Transverse colon (tissue), 4 donors: ENCODE data around the gene PJA2. TPM values are rescaled to one million over a fixed set of nuclear protein-coding genes. Genes with fewer than 3 reads are reported as not detected.

Experiments
- DNase-seq: peaks from one replicate; pipeline ENCODE4 v3.0.0-alpha.2; 2019
- H3K27ac ChIP-seq, 4 donors: fragments of 200-600 bp; sonication (generic); 2 replicates each; pipeline ENCODE4 v1.5.1; 2016 to 2018; ENCODE audit warnings: inconsistent platforms in 4 of 4
- H3K27me3 ChIP-seq: fragments of 200-600 bp; sonication (generic); 2 replicates; pipeline ENCODE4 v1.5.1; 2017; ENCODE audit warnings: inconsistent platforms
- H3K36me3 ChIP-seq, 4 donors: fragments of 200-600 bp; sonication (generic); 2 replicates each; pipeline ENCODE4 v1.5.1; 2017 to 2019; ENCODE audit warnings: inconsistent platforms in 4 of 4
- H3K4me1 ChIP-seq, 4 donors: fragments of 200-600 bp; sonication (generic); 2 replicates each; pipeline ENCODE4 v1.5.1; 2017 to 2020; ENCODE audit warnings: inconsistent platforms in 4 of 4
- H3K4me3 ChIP-seq, 4 donors: fragments of 200-600 bp; sonication (generic); 1 replicate in 1 of 4; 2 replicates in 3 of 4; pipeline versions ENCODE4 v1.5.1 to v1.6.1; 2017 to 2019; ENCODE audit warnings: inconsistent platforms in 4 of 4
- H3K9me3 ChIP-seq, 2 donors: fragments of 200-600 bp; sonication (generic); 2 replicates each; pipeline ENCODE4 v1.5.1; 2017 to 2019; ENCODE audit warnings: inconsistent platforms in 2 of 2
- EP300 ChIP-seq: sonication (generic); formaldehyde crosslinking; IDR thresholded peaks from one replicate; pipeline ENCODE4 v1.6.1; 2017; ENCODE audit warnings: antibody characterized with exemption, low read depth
- POLR2A ChIP-seq: fragments of 450-650 bp; IDR thresholded peaks from one replicate; pipeline ENCODE4 v1.6.1; 2016; ENCODE audit warnings: antibody characterized with exemption, mild to moderate bottlenecking, moderate library complexity
- POLR2AphosphoS5 ChIP-seq, 3 donors: sonication (generic); formaldehyde crosslinking; IDR thresholded peaks; one replicate each; pipeline ENCODE4 v1.6.1; 2016; ENCODE audit warnings: antibody characterized with exemption in 3 of 3
- WGBS, 2 donors: methylation state at CpG; one replicate each; pipeline ENCODE4 v1.1.5; 2018; ENCODE audit warnings: low coverage in 1 of 2; 5-methylcytosine and 5-hydroxymethylcytosine counted together
- in situ Hi-C, 4 donors: fragments of 200-750 bp; cut with MboI; loops; one replicate each; pipeline versions ENCODE4 v1.15.0 to v1.15.1; 2017; ENCODE audit warnings: low sequenced_read_pairs in 3 of 4, low pct_ligation_motif_present in 1 of 4, low pct_unique_long_range_greater_than_20kb in 1 of 4
- intact Hi-C: fragments of 100-400 bp; cut with DNase I; formaldehyde crosslinking; loops from one replicate; pipeline ENCODE4 v1.15.1; 2023; ENCODE audit warnings: low total_unique reads
- total RNA-seq, 4 donors: library from RNA; depleted of rRNA; stranded (reverse); fragments of >200 nt; gene quantifications; one replicate each; pipeline ENCODE4 v1.1.0, GENCODE V29; 2016
- TF ChIP-seq, protein P1 (sequence below), 5 experiments: fragments of 200-600 bp in 3 of 5; fragments of 450-650 bp in 2 of 5; sonication (generic) in 3 of 5; IDR thresholded peaks; 1 replicate in 2 of 5; 2 replicates in 3 of 5; pipeline ENCODE4 v1.5.1; 2016 to 2017; ENCODE audit warnings: antibody characterized with exemption in 5 of 5, inconsistent platforms in 3 of 5, mild to moderate bottlenecking in 2 of 5, moderate library complexity in 1 of 5

The PJA2 gene
- total RNA-seq, 4 donors from 2014 or later, result 62.5 to 93.8 (median 78.2) TPM

DNA sequence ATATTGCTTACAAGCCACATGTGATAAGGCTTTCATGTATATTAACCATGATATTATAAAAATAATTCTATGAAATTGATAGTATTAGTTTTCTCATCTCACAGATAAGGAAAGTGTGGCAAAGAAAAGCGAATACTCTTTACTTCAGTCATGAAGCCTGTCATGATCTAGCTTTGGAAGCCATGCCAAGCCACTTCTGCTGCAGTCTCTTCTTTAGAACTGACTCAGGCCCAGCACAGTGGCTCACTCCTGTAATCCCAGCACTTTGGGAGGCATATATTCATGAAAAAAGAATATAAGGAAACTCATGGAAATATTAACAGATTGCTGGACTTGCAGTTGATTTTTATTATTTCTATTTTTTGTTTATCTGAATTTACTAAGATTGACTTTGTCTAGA, 42.9 kb upstream of the PJA2 start:
- intact Hi-C loops, result no loop called here
- WGBS, 2 donors, result 83 to 92% methylated on average over 1 of the region's 1 CpG
- Histone ChIP-seq H3K27ac (no peak overlapping the region), H3K4me1 (peaks cover 8 to 23% (median 10%) of the 10 kb centered on the region in 4 donors), H3K36me3 (no peaks in the 10 kb centered on the region), H3K4me3 (no peak overlapping the region), H3K9me3 (no peaks in the 10 kb centered on the region), H3K27me3 (no peaks in the 10 kb centered on the region)
- in situ Hi-C loops, result loop anchor here in 2 of 4 donors (25.0 kb wide), 2 partner anchors 540 to 765 kb away; no protein-coding TSS in a partner anchor
- TF ChIP-seq POLR2A (no peak), POLR2AphosphoS5 (IDR thresholded peaks at IDR 0.05) (no peak), EP300 (no peak)
- TF ChIP-seq, protein P1, sequence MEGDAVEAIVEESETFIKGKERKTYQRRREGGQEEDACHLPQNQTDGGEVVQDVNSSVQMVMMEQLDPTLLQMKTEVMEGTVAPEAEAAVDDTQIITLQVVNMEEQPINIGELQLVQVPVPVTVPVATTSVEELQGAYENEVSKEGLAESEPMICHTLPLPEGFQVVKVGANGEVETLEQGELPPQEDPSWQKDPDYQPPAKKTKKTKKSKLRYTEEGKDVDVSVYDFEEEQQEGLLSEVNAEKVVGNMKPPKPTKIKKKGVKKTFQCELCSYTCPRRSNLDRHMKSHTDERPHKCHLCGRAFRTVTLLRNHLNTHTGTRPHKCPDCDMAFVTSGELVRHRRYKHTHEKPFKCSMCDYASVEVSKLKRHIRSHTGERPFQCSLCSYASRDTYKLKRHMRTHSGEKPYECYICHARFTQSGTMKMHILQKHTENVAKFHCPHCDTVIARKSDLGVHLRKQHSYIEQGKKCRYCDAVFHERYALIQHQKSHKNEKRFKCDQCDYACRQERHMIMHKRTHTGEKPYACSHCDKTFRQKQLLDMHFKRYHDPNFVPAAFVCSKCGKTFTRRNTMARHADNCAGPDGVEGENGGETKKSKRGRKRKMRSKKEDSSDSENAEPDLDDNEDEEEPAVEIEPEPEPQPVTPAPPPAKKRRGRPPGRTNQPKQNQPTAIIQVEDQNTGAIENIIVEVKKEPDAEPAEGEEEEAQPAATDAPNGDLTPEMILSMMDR (IDR thresholded peaks at IDR 0.05), result no peak
- no peak for DNase-seq

DNA sequence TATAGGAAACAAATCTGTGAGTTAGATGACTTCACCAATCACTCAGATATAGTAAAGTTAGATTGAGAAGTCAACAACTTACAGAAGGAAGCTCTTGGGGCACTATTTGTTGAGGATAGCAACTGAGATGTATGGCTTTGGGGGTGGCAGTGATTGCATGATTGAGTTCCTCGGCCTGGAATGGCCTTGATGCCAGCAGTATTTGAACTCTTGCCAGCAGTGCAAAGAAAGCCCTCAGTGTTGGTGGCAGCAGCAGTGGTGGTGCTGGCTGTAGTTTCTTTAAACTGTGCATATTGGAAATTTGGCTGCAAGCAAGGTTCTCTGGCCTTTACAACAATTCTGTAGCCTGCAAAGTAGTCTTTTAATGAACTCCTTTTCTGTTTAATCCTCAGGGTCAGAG, 41.4 kb upstream of the PJA2 start:
- no peak for TF ChIP-seq POLR2AphosphoS5 (IDR thresholded peaks at IDR 0.05)
- TF ChIP-seq EP300, result no peak
- TF ChIP-seq, protein P1 (IDR thresholded peaks at IDR 0.05), result no peak
- no peak for TF ChIP-seq POLR2A
- Histone ChIP-seq H3K9me3 (no peaks in the 10 kb centered on the region), H3K4me3 (no peak overlapping the region), H3K27me3 (no peaks in the 10 kb centered on the region), H3K4me1 (peaks cover 8 to 22% (median 9%) of the 10 kb centered on the region in 4 donors), H3K27ac (no peak overlapping the region), H3K36me3 (no peaks in the 10 kb centered on the region)
- WGBS, 2 donors, result 71% methylated on average over 1 of the region's 1 CpG; no CpG with 5 or more reads in 1 of the 2 donors
- intact Hi-C loops (no loop called here), in situ Hi-C loops (loop anchor here in 2 of 4 donors (25.0 kb wide), 2 partner anchors 539 to 764 kb away; no protein-coding TSS in a partner anchor)
- DNase-seq, result no peak

DNA sequence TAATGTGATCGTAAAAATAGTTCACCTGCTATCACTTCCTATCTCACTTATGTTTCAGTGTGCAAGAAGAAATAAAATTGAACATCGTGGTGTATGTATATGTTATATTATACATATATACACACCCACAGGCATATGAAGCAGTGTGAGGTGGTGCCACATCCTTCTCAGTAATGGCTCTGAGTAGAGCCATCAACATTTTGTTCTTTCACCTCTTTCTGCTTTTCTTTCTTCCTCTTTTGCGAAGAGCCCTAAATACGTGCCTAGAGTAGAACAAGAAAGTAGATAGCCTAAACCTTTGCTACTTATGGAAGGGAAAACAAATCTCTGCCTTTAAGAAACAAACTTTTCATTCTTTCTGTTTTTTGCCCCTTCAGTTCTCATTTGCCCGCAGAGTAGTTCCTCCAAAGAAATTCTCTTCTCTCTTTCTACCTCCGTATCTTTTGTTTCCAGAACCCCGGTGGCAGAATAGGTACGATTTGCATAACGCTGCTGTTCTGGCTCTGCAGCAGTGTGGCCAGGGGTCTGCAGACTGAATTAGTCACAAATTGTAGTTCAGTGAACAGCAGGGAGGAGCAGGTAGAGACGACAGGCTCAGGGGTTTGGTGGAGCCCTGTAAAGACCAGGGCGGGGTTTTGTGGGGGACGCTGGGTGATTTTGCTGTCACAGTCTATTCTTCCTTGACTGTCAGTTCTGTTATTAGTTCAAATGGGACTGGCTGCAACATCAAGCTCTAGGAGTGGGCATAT, 40.5 kb upstream of the PJA2 start:
- no peak for DNase-seq
- Histone ChIP-seq H3K9me3 (no peaks in the 10 kb centered on the region), H3K36me3 (no peaks in the 10 kb centered on the region), H3K4me1 (peaks cover 0 to 14% (median 3%) of the 10 kb centered on the region in 4 donors), H3K27ac (no peak overlapping the region), H3K4me3 (no peak overlapping the region), H3K27me3 (no peaks in the 10 kb centered on the region)
- no peak for TF ChIP-seq POLR2A
- no peak for TF ChIP-seq EP300
- TF ChIP-seq, protein P1 (IDR thresholded peaks at IDR 0.05), result no peak
- no peak for TF ChIP-seq POLR2AphosphoS5 (IDR thresholded peaks at IDR 0.05)
- intact Hi-C loops (no loop called here), in situ Hi-C loops (loop anchor here in 2 of 4 donors (25.0 kb wide), 2 partner anchors 538 to 763 kb away; no protein-coding TSS in a partner anchor)
- WGBS, 2 donors, result 67 to 76% methylated on average over 5 to 12 of the region's 12 CpGs

DNA sequence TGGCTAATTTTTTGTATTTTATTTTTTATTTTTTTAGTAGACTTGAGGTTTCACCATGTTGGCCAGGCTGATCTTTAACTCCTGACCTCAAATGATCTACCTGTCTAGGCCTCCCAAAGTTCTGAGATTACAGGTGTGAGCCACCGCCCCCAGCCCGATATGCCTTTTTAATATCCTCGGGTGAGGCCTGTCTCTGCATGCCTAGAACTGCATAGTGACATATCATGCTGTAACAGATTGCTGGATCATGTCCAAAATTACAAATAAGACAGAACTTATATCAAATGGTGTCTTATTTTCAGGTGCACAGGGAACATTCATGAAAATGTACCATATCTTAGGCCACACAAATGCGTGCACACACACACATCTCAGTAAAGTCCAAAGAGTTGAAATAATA, 39.1 kb upstream of the PJA2 start:
- Histone ChIP-seq H3K27me3 (no peaks in the 10 kb centered on the region), H3K4me3 (no peak overlapping the region), H3K36me3 (no peaks in the 10 kb centered on the region), H3K4me1 (peaks cover 0 to 4% (median 0%) of the 10 kb centered on the region in 4 donors), H3K9me3 (no peaks in the 10 kb centered on the region), H3K27ac (no peak overlapping the region)
- intact Hi-C loops (no loop called here), in situ Hi-C loops (no loop called here)
- TF ChIP-seq EP300, result no peak
- no peak for TF ChIP-seq POLR2AphosphoS5 (IDR thresholded peaks at IDR 0.05)
- TF ChIP-seq, protein P1 (IDR thresholded peaks at IDR 0.05), result no peak
- TF ChIP-seq POLR2A, result no peak
- WGBS, 2 donors, result 68 to 92% methylated on average over 4 of the region's 4 CpGs
- DNase-seq, result no peak
